Mesothelial cell of epicardium (in vitro differentiated cells): Measurements from ENCODE around the gene GRM4. TPM values are rescaled to one million over a fixed set of nuclear protein-coding genes. Genes with fewer than 3 reads are reported as not detected.
A peak's percentile ranks its signal among the peaks of the same experiment; 100 is the strongest.

Experiments
- DNase-seq, 2 experiments: peaks; one replicate each; pipeline ENCODE4 v3.0.0; 2021; ENCODE audit warnings: low spot score in 2 of 2; ENCODE audit not compliant: unreplicated experiment in 2 of 2
- H3K27ac Mint-ChIP-seq: 2 replicates; pipeline ENCODE4 v1.8.0; 2021; ENCODE audit warnings: mixed read lengths
- H3K27me3 Mint-ChIP-seq: 2 replicates; pipeline ENCODE4 v1.8.0; 2021; ENCODE audit warnings: low read depth, mixed read lengths
- H3K36me3 Mint-ChIP-seq: 2 replicates; pipeline ENCODE4 v1.8.0; 2021; ENCODE audit warnings: mixed read lengths
- H3K4me1 Mint-ChIP-seq: 2 replicates; pipeline ENCODE4 v1.8.0; 2021; ENCODE audit warnings: mixed read lengths
- H3K4me3 Mint-ChIP-seq: 2 replicates; pipeline ENCODE4 v1.8.0; 2021; ENCODE audit warnings: mild to moderate bottlenecking, moderate library complexity, mixed read lengths
- H3K9me3 Mint-ChIP-seq: 2 replicates; pipeline ENCODE4 v1.8.0; 2021; ENCODE audit warnings: mixed read lengths
- total RNA-seq: library from RNA; stranded (reverse); gene quantifications from 3 replicates; pipeline ENCODE4 v1.2.1, GENCODE V29; 2021
- TF ChIP-seq, protein P1 (sequence below): fragments of 200-600 bp; sonication (generic); IDR thresholded peaks from one replicate; pipeline ENCODE4 v1.5.0; 2021; ENCODE audit warnings: antibody characterized with exemption; ENCODE audit not compliant: unreplicated experiment

Gene GRM4
- total RNA-seq, 1 donor from 2014 or later, result 0.22 TPM

DNA sequence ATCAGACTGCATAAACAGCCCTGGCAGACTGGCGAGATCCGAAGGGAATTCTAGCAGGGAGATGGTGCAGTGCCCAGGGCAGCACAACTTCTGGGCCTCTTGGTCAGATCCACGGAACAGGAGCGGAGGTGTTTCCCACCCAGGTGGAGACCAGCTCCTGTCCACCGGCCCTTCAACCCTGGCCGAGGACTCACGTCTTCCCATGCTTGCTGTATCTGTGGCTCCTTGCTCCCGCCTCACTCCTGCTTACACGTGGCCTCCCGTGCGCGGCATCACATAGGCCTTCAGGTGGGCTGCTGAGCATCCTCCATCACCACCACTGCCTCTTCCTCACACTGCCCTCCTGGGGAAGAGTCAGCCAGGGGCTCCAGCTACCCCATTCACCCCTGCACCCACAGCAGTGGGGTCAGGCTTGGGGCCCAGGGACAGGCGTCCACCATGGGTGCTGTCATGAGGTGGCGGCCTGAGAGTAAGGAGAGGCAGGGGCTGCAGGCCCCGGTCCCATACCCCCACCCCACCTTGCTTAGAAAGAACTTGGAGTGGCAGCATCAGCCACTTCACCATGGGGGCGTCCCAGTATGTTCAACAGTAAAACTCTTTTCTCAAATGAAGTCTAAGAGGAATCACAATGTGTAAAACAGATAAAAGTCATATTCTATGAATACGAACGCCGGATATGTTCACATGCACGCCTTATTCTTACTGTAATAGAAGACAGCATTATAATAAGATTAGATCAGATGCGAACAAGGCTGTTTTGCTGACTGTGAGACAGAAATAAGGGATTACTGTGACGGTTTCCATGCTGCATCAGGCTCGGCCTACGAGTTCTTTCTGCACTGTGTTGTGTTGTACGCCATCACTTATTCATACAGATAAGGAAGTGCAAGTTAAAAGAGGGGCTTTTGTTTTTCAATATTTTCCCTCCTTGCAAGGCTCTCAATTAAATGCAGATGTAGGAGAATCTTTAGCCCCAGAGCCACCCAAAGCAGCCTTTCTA lies 165.4 kb downstream of the GRM4 start:
- DNase-seq, result no peak
- Mint-ChIP-seq H3K27me3 (peaks cover 30% of the 10 kb centered on the region), H3K27ac (peak overlapping the region; percentile 69), H3K36me3 (no peaks in the 10 kb centered on the region), H3K4me1 (peaks cover 3% of the 10 kb centered on the region), H3K4me3 (no peak overlapping the region), H3K9me3 (no peaks in the 10 kb centered on the region)
- TF ChIP-seq, protein P1, sequence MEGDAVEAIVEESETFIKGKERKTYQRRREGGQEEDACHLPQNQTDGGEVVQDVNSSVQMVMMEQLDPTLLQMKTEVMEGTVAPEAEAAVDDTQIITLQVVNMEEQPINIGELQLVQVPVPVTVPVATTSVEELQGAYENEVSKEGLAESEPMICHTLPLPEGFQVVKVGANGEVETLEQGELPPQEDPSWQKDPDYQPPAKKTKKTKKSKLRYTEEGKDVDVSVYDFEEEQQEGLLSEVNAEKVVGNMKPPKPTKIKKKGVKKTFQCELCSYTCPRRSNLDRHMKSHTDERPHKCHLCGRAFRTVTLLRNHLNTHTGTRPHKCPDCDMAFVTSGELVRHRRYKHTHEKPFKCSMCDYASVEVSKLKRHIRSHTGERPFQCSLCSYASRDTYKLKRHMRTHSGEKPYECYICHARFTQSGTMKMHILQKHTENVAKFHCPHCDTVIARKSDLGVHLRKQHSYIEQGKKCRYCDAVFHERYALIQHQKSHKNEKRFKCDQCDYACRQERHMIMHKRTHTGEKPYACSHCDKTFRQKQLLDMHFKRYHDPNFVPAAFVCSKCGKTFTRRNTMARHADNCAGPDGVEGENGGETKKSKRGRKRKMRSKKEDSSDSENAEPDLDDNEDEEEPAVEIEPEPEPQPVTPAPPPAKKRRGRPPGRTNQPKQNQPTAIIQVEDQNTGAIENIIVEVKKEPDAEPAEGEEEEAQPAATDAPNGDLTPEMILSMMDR, result no peak

DNA sequence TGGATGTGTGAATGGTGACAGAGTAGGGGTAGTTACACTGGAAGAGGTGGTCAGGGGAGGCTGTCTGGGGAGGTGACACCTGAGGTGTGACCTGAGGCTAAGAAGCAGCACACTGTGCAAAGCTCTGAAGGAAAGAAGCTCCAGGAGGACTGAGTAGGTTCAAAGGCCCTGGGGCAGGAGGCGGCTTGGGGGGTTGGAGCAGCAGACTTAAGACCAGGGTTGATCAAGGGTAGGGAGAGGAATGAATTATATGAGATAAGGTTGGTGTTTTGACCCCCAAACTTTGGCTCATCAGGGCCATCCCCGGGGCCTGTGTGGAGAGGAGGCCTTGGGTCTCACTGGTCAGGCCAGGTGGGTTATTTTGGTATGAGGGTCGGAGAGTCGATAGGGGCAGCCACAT lies 166.1 kb downstream of the GRM4 start:
- peaks cover 29% of the 10 kb centered on the region for H3K27me3 Mint-ChIP-seq

DNA sequence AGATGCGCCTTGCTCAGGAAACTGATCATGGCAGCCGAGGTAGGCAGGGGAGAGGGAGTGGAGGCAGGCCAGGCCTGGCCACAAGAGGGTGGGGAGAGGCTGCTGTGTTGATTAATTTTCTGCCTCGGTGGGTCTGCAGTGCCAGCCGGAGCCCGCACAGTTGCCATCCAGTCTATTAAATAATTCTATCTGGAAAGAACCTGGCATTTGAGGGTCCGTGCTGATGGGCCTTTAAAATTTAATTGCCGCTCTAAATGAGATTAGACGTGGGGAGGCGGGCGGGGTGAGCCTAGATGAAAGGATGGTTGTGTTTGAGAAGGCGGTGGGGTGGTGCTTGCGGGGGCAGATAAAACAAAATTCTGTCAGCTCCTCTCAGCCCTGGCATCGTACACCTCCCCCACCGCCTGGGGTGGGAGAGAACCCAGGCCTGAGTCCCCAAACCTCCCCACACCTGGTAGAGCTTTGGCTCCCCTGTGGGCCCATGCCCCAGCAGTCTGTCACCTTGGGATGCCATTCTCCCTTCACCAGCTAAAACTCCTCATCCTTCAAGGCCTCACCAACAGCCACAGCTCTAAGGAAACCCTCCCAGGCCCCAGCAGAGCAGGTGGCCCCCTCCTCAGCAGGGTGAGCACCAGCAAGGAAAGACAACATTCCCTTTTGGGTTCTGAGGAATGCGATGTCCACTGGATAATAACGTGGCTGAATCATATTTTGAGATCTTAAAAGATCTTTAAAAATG lies 167.3 kb downstream of the GRM4 start:
- Mint-ChIP-seq H3K4me1 (no peaks in the 10 kb centered on the region), H3K9me3 (no peaks in the 10 kb centered on the region), H3K27me3 (peaks cover 41% of the 10 kb centered on the region), H3K36me3 (no peaks in the 10 kb centered on the region), H3K27ac (no peak overlapping the region), H3K4me3 (no peak overlapping the region)
- TF ChIP-seq, protein P1, result no peak
- no peak for DNase-seq

More for the DNA sequence above, 166.1 kb downstream of the GRM4 start:
- peaks cover 3% of the 10 kb centered on the region for H3K4me1 Mint-ChIP-seq
- H3K27ac Mint-ChIP-seq, result no peak overlapping the region
- no peak for DNase-seq
- H3K36me3 Mint-ChIP-seq, result no peaks in the 10 kb centered on the region
- TF ChIP-seq, protein P1, result no peak
- H3K4me3 Mint-ChIP-seq, result no peak overlapping the region
- H3K9me3 Mint-ChIP-seq, result no peaks in the 10 kb centered on the region

DNA sequence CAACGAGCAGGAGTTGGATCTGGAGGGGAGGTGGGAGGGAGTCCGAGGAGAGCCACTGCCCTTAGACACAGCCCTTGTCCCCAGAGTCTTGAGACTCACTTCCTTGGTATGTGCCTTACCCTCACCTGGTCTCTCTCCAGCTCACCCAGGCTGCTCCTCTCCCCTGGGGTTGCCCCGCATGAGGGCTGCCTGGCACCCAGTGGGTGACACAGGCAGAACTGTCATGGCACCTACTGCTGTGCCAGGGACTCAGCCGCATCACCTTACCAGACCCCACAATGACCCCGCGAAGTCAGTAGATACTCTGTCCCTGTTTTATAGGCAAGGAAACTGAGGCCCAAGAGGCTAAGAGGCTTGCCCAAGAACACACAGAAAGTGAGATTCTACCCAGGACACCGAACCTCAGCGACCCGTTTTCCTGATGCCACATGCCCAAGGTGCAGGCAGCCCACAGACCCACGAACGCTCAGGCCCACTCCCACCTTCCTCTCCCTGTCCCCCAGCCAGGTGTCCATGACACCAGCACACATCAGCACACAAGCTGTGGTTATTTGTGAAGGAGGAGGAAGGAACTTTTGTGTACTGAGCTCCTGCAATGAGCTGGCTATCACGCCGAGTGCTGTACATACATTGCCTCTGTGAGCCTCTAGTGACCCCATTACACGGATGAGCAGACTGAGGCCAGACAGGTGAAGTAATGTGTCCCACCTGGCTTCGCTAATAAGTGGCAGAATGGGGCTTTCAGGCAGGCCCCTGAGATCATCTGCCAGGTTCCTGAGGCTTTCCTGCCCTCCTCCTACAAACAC lies 168.1 kb downstream of the GRM4 start:
- Mint-ChIP-seq H3K9me3 (no peaks in the 10 kb centered on the region), H3K4me1 (no peaks in the 10 kb centered on the region), H3K36me3 (no peaks in the 10 kb centered on the region), H3K27me3 (peaks cover 44% of the 10 kb centered on the region), H3K4me3 (no peak overlapping the region), H3K27ac (no peak overlapping the region)
- no peak for DNase-seq
- TF ChIP-seq, protein P1, result no peak
